SIG-M5 treated with dmso at 0.1 percent for 504 hours (cell line): ENCODE data around the gene CTCFL.
A peak's percentile ranks its signal among the peaks of the same experiment; 100 is the strongest.
"Not testable (repeated sequence)": the region's sequence is repeated elsewhere in the genome, so short reads cannot be mapped to it uniquely, and the experiment has no call there.

ENCODE experiments used
- DNase-seq: peaks from one replicate; lab custom pipeline; 2025; ENCODE audit not compliant: unreplicated experiment; lab: John Stamatoyannopoulos, UW

CTCFL gene

DNA sequence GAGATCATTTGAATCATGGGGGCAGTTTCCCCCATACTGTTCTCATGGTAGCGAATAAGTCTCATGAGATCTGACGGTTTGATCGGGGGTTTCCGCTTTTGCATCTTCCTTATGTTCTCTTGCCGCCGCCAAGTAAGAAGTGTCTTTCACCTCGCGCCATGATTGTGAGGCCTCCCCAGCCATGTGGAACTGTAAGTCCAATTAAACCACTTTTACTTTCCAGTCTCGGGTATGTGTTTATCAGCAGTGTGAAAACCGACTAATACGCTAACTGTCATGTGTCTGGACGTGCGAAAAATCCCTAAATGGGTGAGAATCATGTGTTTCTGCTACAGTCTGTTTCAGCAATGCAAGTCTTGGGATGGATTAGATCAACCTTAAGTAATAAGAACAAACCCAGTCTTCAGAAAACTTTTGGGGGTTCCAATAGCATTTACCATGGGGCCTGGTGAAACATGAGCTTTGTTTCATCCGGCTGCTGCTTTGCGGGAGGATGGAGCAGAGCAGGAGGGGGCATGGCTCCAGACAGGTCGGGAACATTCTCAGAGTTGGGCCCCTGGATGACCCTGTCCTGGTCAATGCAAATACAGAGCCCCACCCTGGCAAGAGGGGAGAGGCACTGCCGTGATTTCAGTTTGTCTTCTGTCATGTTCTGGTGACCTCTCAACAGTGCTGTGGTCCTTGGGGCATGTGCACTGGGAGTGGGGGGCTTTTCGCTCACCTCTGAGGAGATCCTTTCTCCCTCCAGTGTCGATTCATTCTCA lies 41.5 kb downstream of the CTCFL start:
- DNase-seq: no peak

DNA sequence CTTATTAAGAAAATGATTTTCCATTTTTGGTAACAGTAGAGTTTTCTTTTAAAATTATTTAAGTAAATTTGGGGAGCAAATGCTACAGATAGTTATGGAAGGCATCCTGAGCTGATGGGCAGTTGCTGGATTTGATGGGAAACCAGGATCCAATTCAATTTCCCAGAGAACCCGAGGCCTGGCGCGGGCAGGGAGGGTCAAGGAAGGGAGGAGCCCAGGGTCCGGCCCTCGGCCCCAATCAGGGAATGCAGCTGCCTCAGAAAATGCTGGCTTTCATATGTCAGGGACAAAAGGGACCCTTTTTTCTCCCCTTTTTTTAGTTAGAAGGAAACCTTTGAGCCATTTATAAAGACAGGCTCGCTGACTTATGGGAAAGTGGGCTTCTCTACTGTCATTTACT lies 42.1 kb downstream of the CTCFL start:
- DNase-seq: no peak

DNA sequence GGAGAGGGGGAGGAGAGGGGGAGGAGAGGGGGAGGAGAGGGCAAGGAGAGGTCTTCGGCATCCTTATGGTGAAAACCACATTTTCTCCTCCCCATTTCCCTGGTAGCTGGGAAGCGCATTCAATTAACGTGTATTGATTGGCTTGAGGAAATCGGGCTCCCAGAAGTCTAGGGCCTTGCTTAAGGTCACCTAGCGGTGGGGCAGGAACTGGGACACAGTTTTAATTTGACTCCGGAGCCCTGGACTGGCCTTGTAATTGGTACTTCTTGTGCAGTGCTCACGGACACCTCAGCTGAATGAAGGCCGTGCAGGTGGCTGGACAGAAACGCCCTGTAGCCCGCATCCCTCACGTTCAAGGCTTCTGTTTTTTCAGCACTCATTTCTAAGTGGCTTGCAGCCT lies 42.8 kb downstream of the CTCFL start:
- no peak for DNase-seq

DNA sequence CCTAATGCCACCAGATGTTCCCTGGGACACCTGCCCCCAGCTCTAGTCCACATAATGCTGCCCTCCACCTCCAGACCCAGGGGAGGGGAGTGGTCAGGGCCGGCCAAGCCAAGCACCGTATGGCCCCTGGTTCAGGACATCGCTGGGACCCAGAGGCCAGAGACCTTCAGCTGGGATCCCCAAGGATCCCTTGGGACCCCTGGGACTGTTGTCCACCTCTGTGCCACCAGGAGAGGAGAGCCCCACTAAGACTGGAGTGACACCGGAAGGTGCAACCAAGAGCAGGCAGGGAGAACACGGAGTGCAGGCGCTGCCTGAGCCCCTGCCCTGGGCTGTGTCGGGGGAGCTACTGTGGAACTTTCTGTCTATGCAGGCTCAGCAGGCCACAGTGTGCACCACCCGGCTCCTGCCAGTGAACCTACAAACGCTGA lies 43.6 kb downstream of the CTCFL start:
- DNase-seq: no peak

DNA sequence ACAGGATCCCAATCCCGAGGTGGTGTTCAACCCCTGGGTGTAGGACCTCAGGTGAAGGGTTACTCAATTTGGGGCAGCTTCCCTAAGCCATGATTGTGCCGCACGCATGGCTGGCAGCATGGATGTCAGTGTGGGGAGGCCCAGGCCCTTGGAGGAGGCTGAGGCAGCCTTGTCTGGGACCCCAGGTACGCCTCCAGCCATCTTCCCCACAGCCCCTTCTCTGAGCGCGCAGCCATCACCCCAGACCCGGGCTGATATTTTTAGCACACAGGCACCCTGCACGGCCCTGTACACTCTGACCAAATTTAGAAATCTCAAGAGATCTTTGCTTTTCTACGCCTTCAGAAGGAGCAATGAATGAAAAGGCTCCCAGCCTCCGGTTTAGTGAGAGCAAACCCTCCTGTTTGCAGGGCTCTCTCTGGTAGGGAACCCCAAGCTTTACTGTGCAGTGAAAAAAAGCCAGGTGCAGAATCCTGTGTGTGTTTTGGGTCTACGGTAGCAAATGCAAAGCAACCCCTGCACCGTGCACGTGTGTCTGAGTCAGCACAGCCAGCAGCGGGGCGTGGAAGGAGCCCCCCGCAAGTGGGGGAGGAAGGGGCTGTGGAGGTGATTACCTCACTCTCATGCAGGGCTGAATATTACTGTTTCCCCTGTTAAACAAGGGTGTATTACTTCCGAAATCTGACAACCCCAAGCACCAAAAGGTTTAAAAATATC lies 44.3 kb downstream of the CTCFL start:
- peak; percentile 88 for DNase-seq

DNA sequence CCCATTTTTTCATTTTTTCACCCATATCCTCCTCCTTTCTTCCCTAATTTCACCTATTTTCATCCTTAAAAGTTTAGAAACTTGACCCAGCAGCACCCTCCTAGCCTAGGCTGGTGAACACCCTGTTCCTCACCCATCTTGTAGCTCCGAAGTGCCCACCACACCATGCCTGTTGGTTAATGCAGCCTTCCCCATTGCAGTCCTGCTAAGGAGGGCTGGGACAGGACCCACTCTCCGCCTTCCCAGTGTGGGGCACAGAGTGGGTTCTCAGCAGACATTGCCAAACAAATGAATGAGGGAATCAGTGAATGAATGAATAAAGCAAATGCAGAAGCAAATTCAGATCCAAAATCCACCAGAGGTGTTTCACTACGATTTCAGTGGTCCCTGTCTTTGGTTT lies 45.7 kb downstream of the CTCFL start:
- DNase-seq: no peak

DNA sequence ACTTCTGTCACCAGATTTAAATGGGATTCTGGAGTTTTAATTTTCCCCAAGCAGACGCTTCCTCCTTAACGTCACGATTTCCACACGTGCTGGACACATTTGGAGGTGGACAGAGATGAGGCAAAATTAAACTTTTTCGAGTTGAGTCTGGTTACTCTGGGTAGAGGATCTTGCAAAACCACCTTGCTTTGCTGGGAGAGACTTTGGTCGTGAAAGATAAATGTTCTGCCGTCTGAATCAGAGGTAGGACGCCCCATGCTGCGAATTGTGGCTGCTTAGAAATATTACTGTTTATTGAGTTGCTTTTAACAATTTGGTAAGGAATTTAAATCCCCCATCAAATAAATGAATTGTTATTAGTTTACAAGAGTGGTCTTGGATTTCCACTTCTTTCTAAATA lies 46.8 kb downstream of the CTCFL start:
- DNase-seq: no peak

DNA sequence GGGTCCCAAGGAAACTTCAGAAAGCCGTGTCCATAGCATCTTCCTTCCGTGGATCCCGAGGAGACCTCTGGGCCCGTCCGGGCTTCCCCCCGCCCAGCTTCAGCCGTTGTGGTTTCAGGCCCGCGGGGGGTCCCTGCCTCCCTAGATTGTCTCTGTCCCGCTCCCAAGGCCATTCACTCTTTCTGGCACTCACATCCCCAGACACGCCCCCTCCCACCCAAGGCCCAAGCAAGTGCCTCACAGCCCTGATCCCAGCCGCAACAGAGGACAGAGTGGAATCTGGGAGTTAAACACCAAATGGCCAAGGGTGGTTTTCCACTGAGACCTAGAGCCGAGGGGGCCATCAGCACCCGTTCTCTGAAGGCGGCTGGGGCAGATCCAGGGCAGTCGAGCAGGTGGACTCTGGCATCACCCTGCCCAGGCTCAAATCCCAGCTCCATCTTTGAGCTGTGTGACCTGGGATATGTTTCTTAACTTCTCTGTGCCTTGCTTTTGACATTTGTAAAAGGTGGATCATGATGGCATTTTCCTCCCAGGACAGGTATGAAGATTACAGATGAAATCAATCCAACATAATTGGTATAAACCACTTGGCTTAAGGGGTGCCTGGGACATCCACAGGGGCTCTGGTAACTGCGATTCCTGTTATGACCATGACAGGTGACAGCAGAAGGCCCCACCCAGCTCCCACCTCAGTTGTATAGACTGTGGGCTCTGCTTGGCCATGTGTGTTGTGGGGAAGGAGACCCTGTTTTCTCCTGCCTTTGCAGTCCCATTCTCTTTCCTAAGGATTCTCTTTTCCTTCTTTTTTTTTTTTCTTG lies 48.1 kb downstream of the CTCFL start:
- no peak for DNase-seq

DNA sequence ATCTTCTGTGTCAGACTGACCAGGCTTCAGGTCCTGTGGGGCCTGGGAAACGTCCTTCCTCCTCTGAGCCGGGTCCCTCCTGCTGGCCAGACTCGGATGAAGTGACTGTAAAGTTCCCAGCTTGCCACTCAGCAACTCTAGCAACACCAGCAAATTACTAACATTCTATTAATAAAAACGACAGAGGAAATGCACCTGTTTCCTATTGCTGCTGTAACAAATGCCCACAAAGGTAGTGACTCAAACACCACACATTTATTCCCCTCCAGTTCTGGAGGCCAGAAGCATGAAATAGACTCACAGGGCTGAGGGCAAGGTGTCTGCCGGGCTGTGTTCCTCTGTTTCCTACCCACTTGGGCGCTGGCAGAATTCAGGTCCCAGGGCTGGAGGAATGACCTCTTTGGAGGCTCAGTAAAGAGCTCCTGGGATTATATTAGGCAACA lies 48.8 kb downstream of the CTCFL start:
- DNase-seq: peak; percentile 46

DNA sequence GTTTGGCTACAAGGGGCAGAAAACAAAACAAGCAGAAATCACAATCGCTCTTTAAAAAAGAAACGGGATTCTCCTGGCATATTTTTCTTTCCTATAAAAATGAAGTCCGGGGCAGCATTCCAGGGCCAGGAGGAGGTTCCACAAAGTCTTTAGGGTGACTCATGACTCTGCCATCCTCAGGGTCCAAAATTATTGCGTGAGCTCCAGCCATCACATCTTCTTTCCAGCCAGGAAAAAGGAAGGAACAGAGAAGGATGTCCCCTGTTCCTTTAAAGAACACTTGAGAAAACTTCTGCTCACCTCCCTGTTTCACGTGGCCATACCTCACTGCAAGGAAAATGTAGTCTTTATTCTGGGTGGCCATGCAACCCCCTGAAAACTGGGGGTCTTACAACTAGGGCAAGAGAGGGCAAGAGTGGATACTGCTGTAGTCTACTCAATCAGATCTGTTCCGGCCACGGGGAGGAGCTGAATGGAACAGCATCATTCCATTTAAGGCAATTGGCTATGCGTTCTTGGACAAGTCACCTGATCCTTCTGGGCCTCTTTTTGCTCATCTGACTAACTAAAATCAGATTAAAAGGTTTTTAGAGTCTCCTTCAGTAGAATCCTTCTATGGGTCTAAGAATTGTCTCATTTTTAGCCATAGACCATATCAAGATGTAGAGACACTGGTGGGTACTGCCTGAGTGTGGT lies 49.4 kb downstream of the CTCFL start:
- DNase-seq: no peak

DNA sequence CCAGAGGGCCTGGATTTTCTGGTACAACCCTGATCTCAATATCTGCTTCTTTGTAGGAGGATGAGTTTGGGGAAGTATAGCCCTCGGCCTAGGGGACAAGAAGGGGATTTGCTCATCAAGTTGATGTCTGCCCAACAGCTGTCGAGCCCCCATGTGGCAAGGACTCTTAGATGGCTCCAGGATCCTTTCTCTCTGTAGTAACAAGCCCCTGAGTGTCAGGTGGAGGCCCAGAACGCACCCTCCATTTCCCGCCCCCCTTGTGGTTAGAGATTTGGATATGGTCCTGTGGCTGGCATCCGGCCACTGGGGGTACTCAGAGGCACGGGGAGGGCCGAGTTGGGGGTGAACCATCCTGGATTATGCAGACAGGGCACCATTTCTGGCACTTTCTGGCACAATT lies 50.1 kb downstream of the CTCFL start:
- DNase-seq: no peak

DNA sequence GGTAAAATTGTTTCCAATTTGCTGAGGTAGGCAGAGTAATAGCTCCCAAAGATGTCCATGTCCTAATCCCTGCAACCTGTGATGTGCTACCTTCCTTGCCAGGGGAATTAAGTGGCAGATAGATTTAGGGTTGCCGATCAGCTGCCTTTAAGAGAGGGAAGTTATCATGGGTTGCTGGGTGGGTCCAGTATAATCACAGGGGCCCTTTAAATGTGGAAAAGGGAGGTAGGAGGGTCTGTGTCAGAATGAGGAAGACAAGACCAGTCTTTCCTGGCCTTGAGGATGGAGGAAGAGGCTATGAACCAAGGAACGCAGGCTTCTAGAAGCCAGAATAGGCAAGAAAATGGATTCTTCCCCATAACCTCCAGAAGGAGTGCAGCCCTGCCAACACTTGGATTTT lies 50.7 kb downstream of the CTCFL start:
- peak; percentile 38 for DNase-seq

DNA sequence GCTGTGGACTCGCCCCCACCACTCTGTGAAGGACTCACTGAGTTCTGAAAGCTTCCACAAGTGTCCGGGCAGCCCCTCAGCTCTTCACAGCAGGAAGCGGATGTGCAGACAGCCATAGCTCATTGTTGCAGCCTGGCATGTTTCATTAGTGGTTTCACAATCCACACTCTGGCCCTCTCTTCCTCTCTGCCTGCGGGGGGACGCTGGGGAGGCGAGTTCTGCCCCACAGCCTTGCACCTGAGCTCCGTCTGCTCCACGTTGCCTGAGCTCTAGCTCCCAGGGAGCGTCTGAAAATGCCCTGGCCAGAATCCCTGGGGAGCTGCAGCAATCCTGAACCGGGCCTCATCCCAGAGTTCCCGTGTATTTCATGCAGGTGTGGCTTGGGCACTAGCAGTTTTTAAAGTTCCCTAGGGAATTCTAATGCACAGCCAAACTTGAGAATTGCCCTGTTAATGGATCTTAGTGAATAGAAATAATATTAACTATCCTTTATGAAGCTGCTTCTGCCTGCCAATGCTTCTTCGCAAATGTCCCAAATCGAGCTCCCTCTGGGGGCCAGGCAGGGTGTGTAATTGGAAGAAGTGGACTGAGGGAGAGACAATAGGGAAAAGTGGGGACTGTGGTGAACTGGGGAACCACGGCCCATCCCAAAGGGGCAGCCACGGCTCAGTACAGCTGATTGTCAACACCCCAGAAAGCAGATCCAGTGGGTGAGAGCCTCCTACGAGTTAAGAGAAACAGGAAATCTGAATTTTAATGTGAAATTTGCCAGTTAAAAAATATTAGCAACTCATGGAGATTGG lies 51.5 kb downstream of the CTCFL start:
- peak; percentile 95 for DNase-seq

DNA sequence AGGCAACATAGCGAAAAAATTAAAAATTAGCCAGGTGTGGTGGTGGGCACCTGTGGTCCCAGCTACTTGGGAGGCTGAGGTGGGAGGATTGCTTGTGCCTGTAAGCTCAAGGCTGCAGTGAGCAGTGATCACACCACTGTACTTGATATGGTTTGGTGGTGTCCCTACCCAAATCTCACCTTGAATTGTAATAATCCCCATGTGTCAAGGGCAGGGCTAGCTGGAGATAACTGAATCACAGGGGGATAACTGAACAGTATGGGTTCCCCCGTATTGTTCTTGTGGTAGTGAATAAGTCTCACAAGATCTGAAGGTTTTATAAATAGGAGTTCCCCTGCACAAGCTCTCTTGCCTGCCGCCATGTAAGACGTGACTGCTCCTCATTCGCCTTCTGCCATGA lies 52.5 kb downstream of the CTCFL start:
- DNase-seq: not testable (repeated sequence)

DNA sequence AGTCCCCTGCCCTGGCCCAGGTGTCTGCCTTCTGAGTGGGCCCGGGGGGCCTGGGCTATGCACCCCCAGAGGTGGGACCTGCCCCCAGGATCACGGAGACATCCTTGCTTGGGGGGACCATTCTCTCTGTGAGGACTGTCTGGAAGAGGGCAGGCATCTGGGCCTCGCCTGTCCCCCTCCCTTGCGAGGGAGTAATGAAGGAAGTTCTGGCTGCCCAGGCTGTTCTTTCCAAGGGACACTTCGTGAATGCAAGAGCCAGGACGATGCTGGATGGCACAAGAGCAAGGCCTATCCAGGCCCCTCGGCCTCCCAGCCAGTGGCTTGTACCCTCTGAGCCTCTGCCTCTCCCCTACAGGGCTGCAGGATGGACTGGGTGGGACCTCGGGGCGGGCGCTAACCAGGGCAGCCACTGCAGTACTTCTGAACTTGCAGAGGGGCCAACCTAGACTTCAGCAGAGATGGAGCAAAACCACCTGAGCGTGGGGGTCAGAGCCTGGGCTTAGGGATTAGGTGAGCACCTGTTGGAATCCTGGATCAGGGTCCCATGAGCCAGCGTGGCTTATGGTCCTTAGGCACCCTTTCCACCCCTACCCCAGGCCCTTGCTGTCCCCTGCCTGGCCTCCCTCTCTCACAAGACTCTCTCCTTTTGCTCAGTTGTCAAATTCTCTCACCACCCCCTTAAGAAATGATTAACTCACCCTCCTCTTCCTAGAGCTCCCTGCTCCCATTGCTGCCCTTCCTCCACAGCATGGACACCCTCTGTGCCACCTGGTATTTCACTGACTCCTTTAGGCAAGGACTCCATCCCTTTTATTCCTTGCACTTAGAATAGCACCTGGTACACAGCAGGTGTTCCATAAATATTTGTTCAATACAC lies 53.2 kb downstream of the CTCFL start:
- no peak for DNase-seq

DNA sequence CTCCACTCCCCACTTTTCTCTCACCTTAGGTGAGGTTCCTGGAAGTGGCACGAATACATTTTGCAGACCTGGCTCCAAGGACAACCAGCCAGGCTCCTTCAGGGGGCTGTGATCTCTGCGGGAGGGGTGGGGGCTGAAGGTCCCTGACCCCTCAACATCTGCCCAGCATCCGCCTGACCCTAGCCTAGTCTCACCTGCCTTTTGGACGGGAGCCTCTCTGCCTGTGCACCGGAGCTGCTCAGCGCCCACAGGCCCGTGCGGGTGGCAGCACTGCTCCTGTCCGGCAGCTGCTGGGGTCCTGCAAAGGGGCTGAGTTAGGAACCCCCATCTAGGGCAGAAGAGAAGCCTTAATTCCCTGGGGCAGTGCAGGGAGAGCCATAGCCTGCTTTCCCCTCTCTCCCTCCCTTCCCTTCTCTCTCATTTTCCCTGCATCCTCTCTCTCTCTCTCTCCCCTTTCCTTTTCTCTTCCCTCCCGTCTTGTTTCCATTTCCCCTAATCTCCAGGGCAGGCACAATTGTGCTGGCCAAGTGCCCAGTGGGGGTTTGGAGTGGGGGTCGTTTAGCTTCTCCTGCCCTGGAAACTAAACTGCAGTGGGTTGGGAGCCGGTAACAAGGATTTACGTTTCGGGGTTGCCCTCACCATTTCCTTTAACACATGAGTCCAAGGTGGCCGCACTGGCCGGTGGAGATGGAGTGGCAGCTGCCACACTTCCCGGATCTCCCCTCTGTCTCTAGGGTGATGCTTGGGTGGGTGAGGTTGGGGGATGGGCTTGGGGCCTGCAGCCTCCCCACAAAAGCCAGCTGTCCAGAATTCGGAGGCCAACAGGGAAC lies 54.1 kb downstream of the CTCFL start:
- no peak for DNase-seq

DNA sequence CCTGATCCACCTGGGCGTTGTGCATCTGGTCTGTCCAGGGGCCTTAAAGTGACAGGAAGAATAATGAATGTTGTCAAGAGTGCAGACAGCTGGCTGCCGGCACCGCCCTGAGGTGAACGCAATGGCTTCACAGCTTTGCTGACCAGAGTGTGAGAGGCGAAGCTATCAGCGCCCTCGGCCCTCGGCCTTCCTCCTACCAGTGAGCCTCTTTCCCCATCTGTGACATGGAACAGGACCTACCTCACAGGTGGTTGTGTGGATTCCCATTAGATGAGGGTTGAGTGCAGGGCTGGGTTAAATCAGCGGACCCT lies 54.8 kb downstream of the CTCFL start:
- DNase-seq: no peak

DNA sequence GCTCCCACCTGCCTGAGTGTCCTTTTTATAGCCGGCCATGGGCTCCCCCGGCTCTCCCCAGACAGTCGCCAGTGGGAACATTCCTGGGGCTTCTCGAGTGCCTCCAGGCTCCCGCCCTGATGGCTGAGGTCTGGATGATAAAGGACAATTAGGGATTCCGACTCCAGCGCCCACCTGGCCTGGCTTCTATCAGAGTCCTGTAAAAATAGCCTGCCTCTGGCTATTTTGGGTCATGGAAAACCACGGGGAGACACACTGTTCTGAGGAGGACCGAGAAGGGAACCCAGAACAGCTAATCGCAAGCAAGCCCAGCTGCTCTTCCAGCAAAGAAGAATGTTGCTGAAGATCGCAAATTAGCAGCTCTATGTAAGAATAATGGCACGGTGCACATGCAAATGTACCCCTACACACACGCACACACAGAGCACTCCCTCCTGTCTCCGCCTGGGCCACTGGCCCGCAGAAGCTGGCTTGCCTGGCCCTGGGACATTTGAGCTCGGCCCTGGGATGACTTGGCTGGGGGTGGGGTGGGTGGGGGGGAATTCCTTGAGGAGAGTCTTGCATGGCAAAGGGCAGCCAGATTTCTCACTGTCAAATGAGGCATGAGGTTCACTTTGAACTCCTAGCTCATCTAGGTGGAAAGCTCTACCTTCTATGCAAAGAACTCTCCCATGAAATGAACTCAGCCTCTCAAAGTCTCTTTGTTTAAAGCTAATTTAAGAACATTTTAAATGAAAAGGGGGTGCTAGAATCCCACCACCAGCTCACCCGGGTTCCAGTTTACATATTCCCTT lies 55.3 kb downstream of the CTCFL start:
- no peak for DNase-seq
